Measurements from ENCODE around the gene JMJD6.

JMJD6 gene

DNA sequence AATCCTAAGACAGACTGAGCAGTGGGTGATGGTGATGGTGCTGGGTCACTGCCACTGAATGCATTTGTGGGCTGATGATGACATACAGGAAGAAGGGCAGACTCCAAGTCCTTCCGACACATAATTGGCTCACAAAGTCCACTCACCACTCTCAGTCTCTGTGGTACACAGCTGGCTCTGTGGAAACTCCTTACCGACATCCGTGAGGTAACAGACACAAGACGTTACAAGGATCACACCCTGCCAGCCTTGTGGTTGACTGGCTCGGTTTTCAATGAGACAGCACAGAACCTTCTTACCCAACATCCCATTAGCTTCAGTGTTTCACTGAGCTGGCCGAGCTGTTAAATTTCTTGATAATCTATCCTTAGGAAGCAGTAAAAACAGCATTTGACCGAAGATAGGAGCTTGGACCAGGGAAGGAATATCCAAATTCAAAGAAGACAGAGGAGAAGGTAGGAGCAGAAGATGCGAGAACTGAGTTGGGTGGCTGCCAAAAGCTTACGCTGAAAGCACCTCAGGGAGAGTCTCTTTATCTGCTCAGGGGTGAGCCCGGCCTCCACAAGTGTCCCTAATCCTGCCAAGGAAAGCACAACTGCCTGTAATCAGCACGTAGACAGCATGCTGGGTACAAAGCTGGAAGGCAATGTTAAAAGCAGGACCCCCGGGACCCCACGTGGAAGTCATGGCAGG, 10.1 kb downstream of the JMJD6 start:
- TF ChIP-seq YY1 (IDR thresholded peaks at IDR 0.05; ENCODE audit: low read depth) (no peak), RAD21 (IDR thresholded peaks at IDR 0.05; ENCODE audit: low read depth) (no peak), TAF1 (IDR thresholded peaks at IDR 0.05; ENCODE audit: low read depth) (no peak)

DNA sequence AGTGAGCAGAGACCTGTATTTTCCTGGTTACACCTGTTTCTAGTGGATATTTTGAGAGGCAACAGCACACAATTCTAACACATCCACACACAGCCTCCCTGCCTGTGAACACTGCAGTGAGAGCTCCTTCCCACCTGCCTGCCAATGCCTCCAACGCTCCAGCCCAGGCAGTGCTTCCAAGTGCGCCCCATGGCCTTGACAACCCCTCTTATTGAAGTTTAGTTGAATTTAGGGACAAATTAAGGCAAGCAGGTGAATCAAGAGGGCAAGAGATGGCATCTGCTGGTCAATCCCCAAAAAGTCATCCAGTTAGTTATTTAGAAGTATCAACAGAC, 10.9 kb downstream of the JMJD6 start:
- TF ChIP-seq TAF1 (IDR thresholded peaks at IDR 0.05; ENCODE audit: low read depth) = no peak
- TF ChIP-seq, protein P1, sequence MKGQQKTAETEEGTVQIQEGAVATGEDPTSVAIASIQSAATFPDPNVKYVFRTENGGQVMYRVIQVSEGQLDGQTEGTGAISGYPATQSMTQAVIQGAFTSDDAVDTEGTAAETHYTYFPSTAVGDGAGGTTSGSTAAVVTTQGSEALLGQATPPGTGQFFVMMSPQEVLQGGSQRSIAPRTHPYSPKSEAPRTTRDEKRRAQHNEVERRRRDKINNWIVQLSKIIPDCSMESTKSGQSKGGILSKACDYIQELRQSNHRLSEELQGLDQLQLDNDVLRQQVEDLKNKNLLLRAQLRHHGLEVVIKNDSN (IDR thresholded peaks at IDR 0.05) = no peak
- TF ChIP-seq CEBPB (IDR thresholded peaks at IDR 0.05) = no peak
- no peak for TF ChIP-seq YY1 (IDR thresholded peaks at IDR 0.05; ENCODE audit: low read depth)
- no peak for TF ChIP-seq TEAD4 (IDR thresholded peaks at IDR 0.05)
- TF ChIP-seq, protein P2, sequence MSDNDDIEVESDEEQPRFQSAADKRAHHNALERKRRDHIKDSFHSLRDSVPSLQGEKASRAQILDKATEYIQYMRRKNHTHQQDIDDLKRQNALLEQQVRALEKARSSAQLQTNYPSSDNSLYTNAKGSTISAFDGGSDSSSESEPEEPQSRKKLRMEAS (IDR thresholded peaks at IDR 0.05) = no peak
- no peak for TF ChIP-seq NFIC (IDR thresholded peaks at IDR 0.05)
- no peak for TF ChIP-seq TCF12 (IDR thresholded peaks at IDR 0.05; ENCODE audit: low read depth)

DNA sequence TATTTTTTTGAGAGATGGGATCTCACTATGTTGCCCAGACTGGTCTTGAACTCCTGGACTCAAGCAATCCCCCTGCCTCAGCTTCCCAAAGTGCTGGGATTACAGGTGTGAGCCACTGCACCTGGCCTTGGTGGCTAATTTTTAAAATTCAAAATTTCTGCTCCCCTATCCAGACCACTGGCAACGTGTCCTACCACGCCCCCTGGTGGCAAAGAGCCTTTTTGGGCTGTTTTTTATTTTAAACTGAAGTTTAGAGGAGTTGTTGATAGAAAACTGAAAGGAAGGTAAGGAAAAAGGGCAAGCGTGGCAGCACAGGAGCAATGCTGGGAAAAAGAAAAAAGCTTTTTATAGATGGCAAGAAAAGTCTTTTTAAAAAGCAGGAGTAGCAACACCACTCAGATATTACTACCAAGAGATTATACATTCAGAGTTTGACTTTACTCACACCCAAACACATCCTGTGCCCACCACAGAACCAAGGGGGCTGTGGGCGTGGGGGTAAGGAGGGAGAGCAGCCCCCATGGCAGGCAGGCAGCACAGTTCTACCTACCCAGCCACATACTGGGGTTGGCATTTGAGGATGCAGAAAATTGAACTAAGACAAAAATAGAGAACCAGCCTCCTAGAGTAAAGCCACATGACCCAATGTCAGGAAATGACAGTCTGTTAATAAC, 11.4 kb downstream of the JMJD6 start:
- TF ChIP-seq RAD21 (IDR thresholded peaks at IDR 0.05; ENCODE audit: low read depth) = peak; percentile 74
- TF ChIP-seq TAF1 (IDR thresholded peaks at IDR 0.05; ENCODE audit: low read depth) = no peak

DNA sequence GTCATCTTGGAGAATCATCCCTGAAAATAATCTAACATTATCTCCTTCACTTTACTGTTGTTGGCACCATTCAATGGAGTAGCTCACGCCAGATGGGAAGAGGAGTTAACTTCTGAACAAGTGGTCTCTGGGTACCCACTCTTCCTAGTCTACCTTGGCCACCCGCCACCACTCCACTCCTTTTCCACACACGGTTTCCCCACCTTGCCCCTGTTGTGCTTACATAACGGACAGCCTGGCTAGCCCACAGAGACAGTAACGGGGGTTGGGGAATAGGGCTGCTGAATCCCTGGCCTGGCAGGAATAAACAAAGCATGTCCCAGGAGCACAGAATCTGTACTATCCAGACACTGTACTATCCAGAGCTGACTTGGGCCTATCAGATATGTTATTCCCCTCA, 12.1 kb downstream of the JMJD6 start:
- TF ChIP-seq TAF1 (IDR thresholded peaks at IDR 0.05; ENCODE audit: low read depth) = no peak
- TF ChIP-seq TEAD4 (IDR thresholded peaks at IDR 0.05) = no peak
- no peak for TF ChIP-seq YY1 (IDR thresholded peaks at IDR 0.05; ENCODE audit: low read depth)
- TF ChIP-seq CREB1 (IDR thresholded peaks at IDR 0.05; ENCODE audit: low read depth) = no peak
- TF ChIP-seq CEBPB (IDR thresholded peaks at IDR 0.05) = no peak
- no peak for TF ChIP-seq EGR1 (IDR thresholded peaks at IDR 0.05)
- TF ChIP-seq, protein P2 (IDR thresholded peaks at IDR 0.05) = no peak
- no peak for TF ChIP-seq RAD21 (IDR thresholded peaks at IDR 0.05; ENCODE audit: low read depth)
- TF ChIP-seq NFIC (IDR thresholded peaks at IDR 0.05) = no peak
- no peak for TF ChIP-seq TCF12 (IDR thresholded peaks at IDR 0.05; ENCODE audit: low read depth)
- no peak for TF ChIP-seq REST (IDR thresholded peaks at IDR 0.05; ENCODE audit: low read depth)

DNA sequence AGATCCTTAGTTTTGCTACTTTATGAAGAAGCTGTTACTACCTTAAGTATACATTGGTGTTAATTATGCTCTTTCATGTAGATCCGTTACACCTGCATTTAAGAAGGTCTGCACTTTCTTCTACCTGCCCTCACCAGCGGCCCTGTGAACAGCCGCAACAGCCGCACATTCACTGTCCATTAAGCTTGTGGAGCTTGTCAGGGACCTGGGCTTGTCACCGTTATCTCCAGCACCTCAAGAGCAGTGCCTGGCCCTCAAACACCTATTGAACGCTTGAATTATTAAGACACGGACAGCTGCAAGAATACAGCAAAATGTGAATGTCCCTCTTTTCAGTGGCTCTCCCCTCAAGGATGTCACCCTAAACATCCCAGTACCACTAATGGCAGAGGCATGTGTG, 12.6 kb downstream of the JMJD6 start:
- no peak for TF ChIP-seq REST (IDR thresholded peaks at IDR 0.05; ENCODE audit: low read depth)
- no peak for TF ChIP-seq EGR1 (IDR thresholded peaks at IDR 0.05)
- TF ChIP-seq, protein P2 (IDR thresholded peaks at IDR 0.05) = no peak

DNA sequence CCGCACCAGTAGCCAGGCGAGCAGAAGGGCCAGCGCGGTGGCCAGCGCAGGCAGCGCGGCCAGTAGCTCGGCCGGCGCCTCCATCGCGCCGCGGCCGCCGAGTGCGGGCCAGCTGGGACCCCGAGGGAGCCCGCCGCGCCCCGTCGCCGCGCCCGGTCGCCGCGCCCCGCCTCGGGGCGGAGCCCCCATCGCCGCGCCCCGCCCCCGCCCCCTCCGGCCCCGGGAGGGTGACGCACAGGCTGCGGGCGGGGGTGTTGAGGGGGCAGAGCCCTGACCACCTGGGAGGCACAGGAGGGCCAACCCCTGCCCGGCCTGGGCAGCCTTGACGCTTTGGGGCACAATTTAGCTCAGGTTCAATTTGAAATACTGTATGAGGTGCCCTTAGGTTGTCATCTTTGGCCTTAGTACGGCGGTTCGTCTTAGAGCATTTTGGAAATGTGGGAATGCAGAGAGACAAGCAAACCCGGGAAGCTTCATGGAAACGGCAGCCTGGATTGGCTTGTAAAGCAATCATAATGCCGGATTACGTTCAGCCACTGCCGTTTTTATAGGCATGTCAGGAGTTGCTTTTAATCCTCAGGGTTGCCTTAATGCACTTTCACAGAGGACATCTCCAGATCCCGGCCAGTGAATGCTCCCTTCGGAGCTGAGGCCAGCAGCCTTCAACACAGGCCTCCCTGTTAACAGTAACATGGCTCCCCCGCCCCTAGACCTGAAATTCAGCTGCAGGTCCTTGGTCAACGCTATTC, 15.4 kb downstream of the JMJD6 start, which contains the start of gene MXRA7:
Gene MXRA7 (minus strand): TSS at position 103 of the 749 bp plus-strand sequence. CDS start 19 bp downstream, at position 84.
- TF ChIP-seq CEBPB (IDR thresholded peaks at IDR 0.05) (no peak), EGR1 (IDR thresholded peaks at IDR 0.05) (peak; percentile 67), RAD21 (IDR thresholded peaks at IDR 0.05; ENCODE audit: low read depth) (no peak), TCF12 (IDR thresholded peaks at IDR 0.05; ENCODE audit: low read depth) (no peak), YY1 (IDR thresholded peaks at IDR 0.05; ENCODE audit: low read depth) (0 out of 2 replicates have a peak, but pooled peaks have one; percentile 16), FOXM1 (IDR thresholded peaks at IDR 0.05; ENCODE audit: borderline replicate concordance, low read depth) (no peak), TEAD4 (IDR thresholded peaks at IDR 0.05) (no peak), CREB1 (IDR thresholded peaks at IDR 0.05; ENCODE audit: low read depth) (peak; percentile 13; the same call in 1 of the 2 replicates)
- TF ChIP-seq, protein P2 (IDR thresholded peaks at IDR 0.05) = peak; percentile 33

Data from Ishikawa (cell line).